Right lobe of liver (tissue), 6 donors: ENCODE measurements around the gene ERICH6. TPM values are rescaled to one million over a fixed set of nuclear protein-coding genes. Genes with fewer than 3 reads are reported as not detected.

Experiments used
- ATAC-seq, 4 donors: fragments of 200-7000 bp; cut with Tn5 transposase; one replicate each; pipeline ENCODE4 v1.9.1; 2020; ENCODE audit warnings: mild to moderate bottlenecking in 4 of 4, moderate library complexity in 4 of 4
- DNase-seq, 3 donors: peaks; one replicate each; pipeline ENCODE4 v3.0.0-alpha.2; 2020
- H3K27ac ChIP-seq, 3 donors: fragments of 200-600 bp; one replicate each; pipeline ENCODE4 v1.8.0; 2022
- H3K27me3 ChIP-seq, 2 donors: fragments of 200-600 bp; one replicate each; pipeline ENCODE4 v1.8.0; 2022
- H3K36me3 ChIP-seq, 4 donors: fragments of 200-600 bp; sonication (generic) in 1 of 4; one replicate each; pipeline versions ENCODE4 v1.5.1 to v1.8.0; 2017 to 2022; ENCODE audit warnings: control low read depth in 1 of 4
- H3K4me1 ChIP-seq, 4 donors: fragments of 200-600 bp; sonication (generic) in 1 of 4; one replicate each; pipeline versions ENCODE4 v1.5.1 to v1.8.0; 2017 to 2022; ENCODE audit warnings: control low read depth in 1 of 4
- H3K4me3 ChIP-seq, 3 donors: fragments of 200-600 bp; one replicate each; pipeline ENCODE4 v1.8.0; 2022
- H3K9me3 ChIP-seq, 4 donors: fragments of 200-600 bp; sonication (generic) in 1 of 4; one replicate each; pipeline versions ENCODE4 v1.5.1 to v1.8.0; 2017 to 2022; ENCODE audit warnings: control low read depth in 1 of 4
- CTCF ChIP-seq, 4 donors: fragments of 200-600 bp in 3 of 4; fragments of 450-650 bp in 1 of 4; IDR thresholded peaks; one replicate each; pipeline versions ENCODE4 v1.5.1 to v1.8.0; 2016 to 2022; ENCODE audit warnings: antibody characterized with exemption in 4 of 4, mild to moderate bottlenecking in 2 of 4
- POLR2A ChIP-seq: fragments of 450-650 bp; IDR thresholded peaks from one replicate; pipeline ENCODE4 v1.6.1; 2017; ENCODE audit warnings: antibody characterized with exemption, mild to moderate bottlenecking
- WGBS: methylation state at CpG from one replicate; pipeline ENCODE4 v1.1.6; 2018; ENCODE audit warnings: low coverage, low lambda C conversion rate; ENCODE audit not compliant: insufficient coverage; ENCODE audit errors: missing lambda C conversion rate; 5-methylcytosine and 5-hydroxymethylcytosine counted together
- intact Hi-C, 2 donors: fragments of 100-400 bp; cut with DNase I; formaldehyde crosslinking; loops; one replicate each; pipeline versions ENCODE4 v1.11.2 to v1.14.1; 2022
- total RNA-seq, 6 experiments: library from RNA; depleted of rRNA in 2 of 6; stranded (reverse); fragments of >200 nt in 2 of 6; fragmentation: NEBNext Ultra II Directional in 3 of 6; extraction: Animal tissue kit (Norgen Biotek cat#: 25700) in 3 of 6; gene quantifications; one replicate each; pipeline versions ENCODE4 v1.1.0 to v1.2.4, GENCODE V29; 2016 to 2023
- donor health status: DM: no; HTN: yes; CAD: no.
- donor health status: DM: no; HTN: no; CAD: no.
- donor health status: DM: no; HTN: no; CAD: no.
- donor health status: DM: no; HTN: yes; CAD: no.
- donor health status: DM: no; HTN: yes; CAD: no.

ERICH6 gene
- total RNA-seq, 6 experiments from 2014 or later, result 0.49 TPM; not detected in 5

DNA sequence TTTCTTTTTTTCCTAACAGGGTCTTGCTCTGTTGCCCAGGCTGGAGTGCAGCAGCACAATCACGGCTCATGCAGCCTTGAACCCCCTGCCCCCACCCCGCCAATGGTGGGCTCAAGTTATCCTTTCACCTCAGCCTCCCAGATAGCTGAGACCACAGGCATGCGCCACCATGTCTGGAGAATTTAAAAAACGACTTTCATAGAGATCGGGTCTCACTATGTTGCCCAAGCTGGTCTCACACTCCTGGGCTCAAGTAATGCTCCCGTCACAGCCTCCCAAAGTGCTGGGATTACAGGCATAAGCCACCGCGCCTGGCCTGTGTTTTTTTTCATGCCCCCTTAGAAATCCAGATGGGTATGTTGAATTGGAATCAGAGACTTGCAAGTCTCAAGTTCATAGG lies 40.3 kb downstream of the ERICH6 start:
- Histone ChIP-seq H3K36me3 (no peaks in the 10 kb centered on the region), H3K4me3 (no peak overlapping the region), H3K4me1 (no peaks in the 10 kb centered on the region), H3K9me3 (no peaks in the 10 kb centered on the region), H3K27ac (no peak overlapping the region), H3K27me3 (no peaks in the 10 kb centered on the region)
- DNase-seq, result no peak
- intact Hi-C loops, result no loop called here
- WGBS, result 78% methylated on average over 5 of the region's 8 CpGs
- TF ChIP-seq CTCF (IDR thresholded peaks at IDR 0.05) (no peak), POLR2A (no peak)
- ATAC-seq, result no peak

DNA sequence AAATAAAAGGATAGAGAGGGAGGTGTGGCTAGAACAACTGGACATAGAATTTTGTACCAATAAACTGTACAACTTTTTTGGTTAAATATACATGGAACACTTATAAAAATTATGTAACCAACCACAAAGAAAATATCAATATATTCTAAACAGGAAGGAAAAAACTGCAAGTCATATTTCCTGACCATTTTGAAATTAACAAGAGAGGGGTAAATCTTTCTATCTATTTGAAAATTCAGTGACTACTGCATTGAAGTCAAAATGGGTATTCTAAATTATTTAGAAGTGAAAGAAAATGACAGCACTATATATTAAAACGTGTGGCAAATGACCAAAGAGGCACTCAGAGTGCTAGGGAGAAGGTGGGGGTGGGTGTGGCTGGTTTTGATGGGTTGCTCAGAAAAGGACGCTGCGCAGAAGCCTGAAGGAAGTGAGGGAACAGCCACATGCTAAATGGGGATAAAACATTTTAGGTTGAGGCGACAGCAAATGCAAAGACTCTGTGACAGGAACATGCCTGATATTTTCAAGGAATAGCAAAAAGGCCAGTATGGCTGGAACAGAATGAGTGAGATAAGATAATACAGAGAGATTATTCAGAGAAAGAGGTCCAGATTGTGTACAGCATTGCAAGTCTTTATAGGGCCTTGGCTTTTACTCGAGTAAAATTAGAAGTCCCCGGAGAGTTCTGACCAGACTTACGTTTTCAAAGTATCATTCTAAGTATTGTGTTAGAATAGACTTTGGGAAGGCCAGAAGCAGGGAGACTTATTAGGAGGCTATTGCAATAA lies 41.1 kb downstream of the ERICH6 start:
- H3K36me3 ChIP-seq, result no peaks in the 10 kb centered on the region
- TF ChIP-seq POLR2A, result no peak
- no peak for TF ChIP-seq CTCF (IDR thresholded peaks at IDR 0.05)
- intact Hi-C loops, result no loop called here
- H3K4me1 ChIP-seq, result no peaks in the 10 kb centered on the region
- H3K27ac ChIP-seq, result no peak overlapping the region
- DNase-seq (no peak), ATAC-seq (no peak)
- no peaks in the 10 kb centered on the region for H3K9me3 ChIP-seq
- H3K27me3 ChIP-seq, result no peaks in the 10 kb centered on the region
- 59% methylated on average over 7 of the region's 7 CpGs for WGBS
- H3K4me3 ChIP-seq, result no peak overlapping the region

GRCh38 chr3:150656316-150656715 lies 47.4 kb downstream of the ERICH6 start:
- intact Hi-C loops, result no loop called here
- Histone ChIP-seq H3K27ac (no peak overlapping the region), H3K27me3 (no peaks in the 10 kb centered on the region), H3K36me3 (no peaks in the 10 kb centered on the region), H3K9me3 (no peaks in the 10 kb centered on the region), H3K4me1 (no peaks in the 10 kb centered on the region), H3K4me3 (no peak overlapping the region)
- DNase-seq (no peak), ATAC-seq (no peak)
- WGBS, result 72% methylated on average over 4 of the region's 4 CpGs
- TF ChIP-seq CTCF (IDR thresholded peaks at IDR 0.05) (no peak), POLR2A (no peak)

DNA sequence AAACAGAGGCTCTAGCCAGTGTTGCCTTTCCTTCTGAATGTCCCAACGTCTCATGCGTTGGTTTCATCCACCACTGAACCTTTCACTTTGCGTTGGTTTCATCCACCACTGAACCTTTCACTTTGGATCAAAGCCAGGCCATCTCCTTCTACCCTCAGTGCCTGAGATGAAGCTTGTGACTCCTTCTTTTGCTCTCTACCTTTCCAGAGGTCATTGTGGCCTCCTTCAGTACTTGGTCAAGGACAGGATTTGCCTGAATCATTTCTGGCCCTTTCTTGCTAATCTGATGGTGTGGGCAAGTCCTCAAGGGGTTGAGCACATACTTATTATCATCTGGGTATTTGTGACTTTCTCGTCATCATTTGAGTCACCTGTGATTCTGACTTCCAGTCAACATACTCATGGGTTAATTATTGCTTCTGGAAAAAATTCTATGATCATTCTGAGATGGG lies 50.6 kb downstream of the ERICH6 start:
- ATAC-seq (no peak), DNase-seq (no peak)
- no peaks in the 10 kb centered on the region for H3K4me1 ChIP-seq
- intact Hi-C loops, result no loop called here
- no peaks in the 10 kb centered on the region for H3K9me3 ChIP-seq
- WGBS, result 60% methylated on average over 4 of the region's 4 CpGs
- H3K27me3 ChIP-seq, result no peaks in the 10 kb centered on the region
- H3K4me3 ChIP-seq, result no peak overlapping the region
- no peaks in the 10 kb centered on the region for H3K36me3 ChIP-seq
- no peak overlapping the region for H3K27ac ChIP-seq
- no peak for TF ChIP-seq POLR2A
- no peak for TF ChIP-seq CTCF (IDR thresholded peaks at IDR 0.05)
